Left ventricle myocardium superior (tissue), 1 donor: ENCODE results near the gene TMEM25. TPM values are rescaled to one million over a fixed set of nuclear protein-coding genes. Genes with fewer than 3 reads are reported as not detected.
"Not testable (repeated sequence)": the region's sequence is repeated elsewhere in the genome, so short reads cannot be mapped to it uniquely, and the experiment has no call there.

ENCODE experiments used
- ATAC-seq: fragments of 200-7000 bp; cut with Tn5 transposase; one replicate; pipeline ENCODE4 v1.9.1; 2020; ENCODE audit warnings: mild to moderate bottlenecking, moderate library complexity
- DNase-seq: peaks from one replicate; pipeline ENCODE4 v3.0.0-alpha.2; 2020
- intact Hi-C: fragments of 100-400 bp; cut with micrococcal nuclease; formaldehyde crosslinking; loops from one replicate; pipeline ENCODE4 v1.11.0; 2022
- total RNA-seq: library from RNA; stranded (reverse); fragmentation: NEBNext Ultra II Directional; extraction: Animal tissue kit (Norgen Biotek cat#: 25700); gene quantifications from one replicate; pipeline ENCODE4 v1.2.1, GENCODE V29; 2021
- donor health status: DM: no; HTN: yes; CAD: no; lungs with severe emphysema.

TMEM25 gene
- total RNA-seq, 1 donor from 2014 or later = 13.4 TPM

DNA sequence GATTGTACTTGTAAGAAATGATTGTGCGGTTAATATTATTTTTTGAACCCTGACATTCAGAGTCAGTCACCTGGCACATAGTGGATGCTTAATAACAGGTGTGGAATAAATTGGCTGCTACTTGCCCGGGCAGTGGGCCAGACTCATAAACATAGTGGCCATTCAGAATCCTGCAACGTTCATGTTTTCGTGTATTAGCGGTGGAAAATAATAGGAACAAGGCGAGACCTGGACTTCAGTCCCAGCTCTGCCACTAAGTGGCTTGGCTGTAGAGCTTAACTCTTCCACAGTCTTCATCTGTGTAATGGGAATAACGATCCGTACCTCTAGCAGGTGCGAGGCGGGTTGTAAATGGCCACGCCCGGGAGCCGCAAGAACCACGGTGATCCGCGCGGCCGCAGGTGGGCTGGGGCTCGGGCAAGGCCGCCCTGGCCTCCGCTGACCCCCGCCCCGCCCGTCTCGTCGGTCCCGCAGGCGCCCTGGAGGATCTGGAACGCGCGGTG lies 761 bp upstream of the TMEM25 start:
- no peak for DNase-seq
- ATAC-seq = no peak
- intact Hi-C loops = no loop called here

GRCh38 chr11:118531597-118532084 lies 649 bp downstream of the TMEM25 start:
- intact Hi-C loops = no loop called here
- ATAC-seq (peak; percentile 9), DNase-seq (no peak)

DNA sequence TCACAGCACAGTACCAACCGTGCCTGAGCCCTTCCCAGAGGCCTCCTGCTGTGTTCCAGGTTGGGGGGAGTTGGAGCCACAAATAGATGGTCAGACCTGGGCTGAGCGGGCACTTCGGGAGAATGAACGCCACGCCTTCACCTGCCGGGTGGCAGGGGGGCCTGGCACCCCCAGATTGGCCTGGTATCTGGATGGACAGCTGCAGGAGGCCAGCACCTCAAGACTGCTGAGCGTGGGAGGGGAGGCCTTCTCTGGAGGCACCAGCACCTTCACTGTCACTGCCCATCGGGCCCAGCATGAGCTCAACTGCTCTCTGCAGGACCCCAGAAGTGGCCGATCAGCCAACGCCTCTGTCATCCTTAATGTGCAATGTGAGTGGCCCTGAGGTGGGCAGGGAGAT lies 1.1 kb downstream of the TMEM25 start:
- intact Hi-C loops = no loop called here
- no peak for ATAC-seq
- no peak for DNase-seq

GRCh38 chr11:118532852-118533768 lies 2.1 kb downstream of the TMEM25 start:
- no peak for DNase-seq
- intact Hi-C loops = no loop called here
- ATAC-seq = no peak

- ATAC-seq (no peak), DNase-seq (no peak)
- intact Hi-C loops = no loop called here
These were observed 3.1 kb downstream of the TMEM25 start for GRCh38 chr11:118533769-118534729.

GRCh38 chr11:118535261-118535660 lies 4.3 kb downstream of the TMEM25 start:
- ATAC-seq (no peak), DNase-seq (no peak)
- intact Hi-C loops = no loop called here

DNA sequence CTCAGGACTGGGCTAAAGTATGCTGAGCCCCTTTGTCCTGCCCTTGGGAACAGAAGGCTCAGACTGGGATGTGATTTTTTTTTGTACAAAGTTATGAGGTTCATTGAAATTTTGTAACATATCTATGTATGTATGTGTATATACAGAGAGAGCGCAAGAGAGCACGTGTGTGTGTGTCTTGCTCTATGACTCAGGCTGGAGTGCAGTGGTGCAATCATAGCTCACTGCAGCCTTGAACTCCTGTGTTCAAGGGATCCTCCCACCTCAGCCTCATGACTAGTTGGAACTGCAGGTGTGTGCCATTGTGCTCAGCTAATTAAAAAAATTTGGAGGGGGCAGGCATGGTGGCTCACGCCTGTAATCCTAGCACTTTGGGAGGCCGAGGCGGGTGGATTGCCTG lies 5.7 kb downstream of the TMEM25 start:
- ATAC-seq (no peak), DNase-seq (no peak)
- intact Hi-C loops = no loop called here

DNA sequence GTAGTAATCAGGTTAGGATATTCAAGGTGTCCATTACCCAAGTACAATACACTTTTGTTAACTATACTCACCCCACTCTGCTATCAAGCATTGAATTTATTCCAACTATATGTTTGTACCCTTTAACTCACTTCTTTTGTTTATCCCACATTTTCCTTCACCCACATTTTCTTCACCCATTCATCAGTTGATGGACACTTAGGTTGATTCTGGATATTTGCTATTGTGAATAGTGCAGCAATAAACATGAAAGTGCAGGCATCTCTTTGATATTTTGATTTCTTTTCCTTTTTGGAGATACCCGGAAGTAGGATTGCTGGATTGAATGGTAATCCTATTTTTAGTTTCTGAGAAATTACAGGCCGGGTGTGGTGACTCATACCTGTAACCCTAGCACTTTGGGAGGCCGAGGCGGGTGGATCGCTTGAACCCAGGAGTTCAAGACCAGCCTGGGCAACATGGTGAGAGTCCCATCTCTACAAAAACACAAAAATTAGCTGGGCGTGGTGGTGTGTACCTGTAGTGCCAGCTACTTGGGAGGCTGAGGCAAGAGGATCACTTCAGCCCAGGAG lies 6.5 kb downstream of the TMEM25 start:
- no peak for DNase-seq
- no peak for ATAC-seq
- intact Hi-C loops = no loop called here

GRCh38 chr11:118544010-118544646 lies 13.1 kb downstream of the TMEM25 start:
- DNase-seq (no peak), ATAC-seq (no peak)
- intact Hi-C loops = no loop called here

DNA sequence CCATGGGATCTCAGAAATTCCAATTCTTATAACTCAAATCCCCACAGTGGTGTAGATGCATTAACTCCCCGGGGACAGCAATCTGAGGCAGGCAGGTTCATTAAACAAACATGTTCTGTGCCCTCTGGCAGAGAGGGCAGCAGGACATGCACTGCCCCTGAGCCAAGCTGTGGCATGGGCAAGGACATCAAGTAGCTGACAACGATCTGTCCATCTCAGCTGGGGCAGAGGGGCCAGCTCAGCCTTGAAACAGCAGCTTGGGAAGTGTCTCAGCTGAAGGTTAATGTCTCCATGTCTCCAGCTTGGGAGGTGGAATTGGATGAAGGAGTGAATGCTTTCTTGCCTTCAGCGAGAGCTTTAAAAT lies 13.6 kb downstream of the TMEM25 start:
- ATAC-seq (no peak), DNase-seq (no peak)
- intact Hi-C loops = no loop called here

DNA sequence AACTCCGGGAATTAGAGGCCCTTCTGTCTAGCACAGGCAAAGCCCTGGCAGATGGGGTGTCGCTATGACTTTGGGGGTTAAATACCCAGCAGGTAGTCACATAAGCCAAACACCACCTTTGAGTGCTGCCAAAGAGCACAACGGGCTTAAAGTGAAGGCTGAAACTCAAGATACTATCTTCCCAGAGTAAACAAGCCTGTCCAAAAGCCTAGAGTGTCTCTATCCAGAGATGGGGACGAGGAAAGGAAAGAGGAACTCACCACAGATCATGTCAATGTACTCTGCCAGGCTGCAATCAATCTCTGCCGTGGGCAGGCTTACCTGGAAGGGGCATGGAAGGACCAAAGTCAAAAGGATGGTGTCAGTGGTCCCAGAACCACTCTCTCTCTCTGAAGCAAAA lies 14.5 kb downstream of the TMEM25 start:
- intact Hi-C loops = no loop called here
- DNase-seq = no peak
- ATAC-seq = no peak

DNA sequence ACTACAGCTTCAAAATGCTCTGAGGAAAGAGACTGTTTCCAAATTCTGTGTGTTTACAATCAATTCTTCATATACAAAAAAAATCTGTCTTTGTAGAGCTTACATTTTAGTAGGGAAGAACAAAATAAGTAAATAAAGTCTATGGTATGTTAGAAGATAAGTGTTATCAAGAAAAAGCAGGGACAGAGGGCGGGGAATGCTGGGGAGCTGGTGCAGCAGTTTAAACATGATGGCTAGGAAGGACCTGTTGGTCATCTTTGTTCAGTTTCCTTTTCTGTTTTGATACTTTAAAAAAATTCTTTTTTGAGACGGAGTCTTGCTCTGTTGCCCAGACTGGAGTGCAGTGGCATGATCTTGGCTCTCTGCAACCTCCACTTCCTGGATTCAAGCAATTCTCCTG lies 16.1 kb downstream of the TMEM25 start:
- DNase-seq (no peak), ATAC-seq (no peak)
- intact Hi-C loops = no loop called here

GRCh38 chr11:118552341-118552740 lies 21.3 kb downstream of the TMEM25 start:
- intact Hi-C loops = no loop called here
- ATAC-seq = no peak
- no peak for DNase-seq

GRCh38 chr11:118560806-118561205 lies 29.8 kb downstream of the TMEM25 start:
- intact Hi-C loops = no loop called here
- ATAC-seq = no peak
- no peak for DNase-seq

- intact Hi-C loops = no loop called here
- peak; percentile 58 for ATAC-seq
- peak; percentile 48 for DNase-seq
These were observed 34.1 kb downstream of the TMEM25 start for GRCh38 chr11:118565051-118565450.

DNA sequence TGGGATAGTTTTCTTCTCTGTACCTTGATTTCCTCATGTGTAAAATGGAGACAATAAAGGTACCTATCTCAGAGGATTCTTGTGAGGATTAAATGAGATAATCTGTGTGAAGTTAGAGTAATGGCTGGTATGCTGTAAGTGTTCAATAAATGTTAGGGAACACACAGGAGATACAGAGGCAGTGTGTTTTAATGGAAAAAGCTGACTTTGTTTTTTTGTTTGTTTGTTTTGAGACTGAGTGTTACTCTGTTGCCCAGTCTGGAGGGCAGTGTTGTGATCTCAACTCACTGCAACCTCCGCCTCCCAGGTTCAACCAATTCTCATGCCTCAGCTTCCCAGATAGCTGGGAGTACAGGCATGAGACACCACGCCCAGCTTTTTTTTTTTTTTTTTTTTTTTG lies 38.7 kb downstream of the TMEM25 start:
- DNase-seq (no peak), ATAC-seq (no peak)
- intact Hi-C loops = no loop called here

DNA sequence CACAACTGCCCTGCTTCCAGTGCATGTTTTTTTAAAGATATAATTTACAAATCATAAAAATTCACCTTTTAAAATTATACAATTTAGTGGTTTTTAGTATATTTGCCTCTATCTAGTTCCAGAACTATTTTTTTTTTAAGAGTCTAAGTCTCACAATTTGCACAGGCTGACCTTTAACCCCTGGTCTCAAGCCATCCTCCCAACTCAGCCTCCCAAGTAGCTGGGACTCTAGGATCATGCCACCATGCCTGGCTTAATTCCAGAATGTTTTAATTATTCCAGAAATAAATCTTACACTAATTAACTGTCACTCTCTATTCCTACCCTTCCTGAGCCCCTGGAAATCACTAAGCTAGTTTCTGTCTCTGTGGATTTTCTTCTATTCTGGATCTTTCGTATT lies 39.8 kb downstream of the TMEM25 start:
- ATAC-seq (no peak), DNase-seq (no peak)
- intact Hi-C loops = no loop called here

GRCh38 chr11:118571701-118572060 lies 40.7 kb downstream of the TMEM25 start:
- ATAC-seq, intact Hi-C loops: not testable (repeated sequence)
- DNase-seq = peak; percentile 37
